HG03159 (cell line): ENCODE results near the gene RNASE8.

Experiments
- ATAC-seq: cut with Tn5 transposase; IDR thresholded peaks from one replicate; pipeline ENCODE4 v1.9.1; 2021; ENCODE audit warnings: mild to moderate bottlenecking, moderate library complexity; ENCODE audit not compliant: unreplicated experiment

The RNASE8 gene

DNA sequence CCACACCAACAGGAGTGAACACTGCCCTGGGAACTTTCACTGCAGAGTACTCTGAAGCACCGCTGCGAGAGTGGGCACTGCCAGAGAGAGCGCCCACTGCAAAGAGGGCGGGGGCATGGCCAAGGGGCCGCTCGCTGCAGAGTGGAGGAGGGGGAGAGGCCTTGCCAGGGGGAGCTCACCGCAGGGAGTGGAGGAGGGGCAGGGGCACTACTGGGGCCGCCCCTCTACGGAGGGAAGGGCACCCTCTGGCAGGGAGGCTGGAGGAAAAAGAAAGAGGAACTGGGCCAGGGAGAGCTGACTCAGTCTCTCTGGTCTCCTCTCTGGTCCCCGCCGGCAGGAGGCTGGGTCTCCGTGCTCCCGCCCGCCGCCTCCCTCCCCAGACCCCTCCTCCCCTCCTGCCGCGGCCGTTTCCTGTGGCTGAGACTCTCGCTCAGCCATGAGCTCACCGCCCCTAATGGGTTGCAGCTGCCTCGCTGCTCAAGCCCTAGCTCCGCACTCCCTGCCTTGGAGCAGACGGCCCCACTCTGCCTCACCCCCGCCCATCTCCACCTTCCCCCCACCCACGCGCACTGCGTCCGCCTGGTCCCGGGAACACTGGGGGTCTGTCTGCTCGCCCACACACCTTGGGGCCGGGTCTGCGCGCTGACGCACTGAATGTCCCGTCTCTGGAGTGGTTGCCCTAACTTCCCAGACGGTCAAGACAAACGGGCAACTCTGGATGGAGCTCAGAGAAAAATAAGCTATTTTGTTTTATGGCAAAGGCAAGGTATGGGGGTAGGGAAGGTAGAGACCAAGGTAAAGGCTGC, 13.8 kb downstream of the RNASE8 start:
- peak; percentile 72 for ATAC-seq

DNA sequence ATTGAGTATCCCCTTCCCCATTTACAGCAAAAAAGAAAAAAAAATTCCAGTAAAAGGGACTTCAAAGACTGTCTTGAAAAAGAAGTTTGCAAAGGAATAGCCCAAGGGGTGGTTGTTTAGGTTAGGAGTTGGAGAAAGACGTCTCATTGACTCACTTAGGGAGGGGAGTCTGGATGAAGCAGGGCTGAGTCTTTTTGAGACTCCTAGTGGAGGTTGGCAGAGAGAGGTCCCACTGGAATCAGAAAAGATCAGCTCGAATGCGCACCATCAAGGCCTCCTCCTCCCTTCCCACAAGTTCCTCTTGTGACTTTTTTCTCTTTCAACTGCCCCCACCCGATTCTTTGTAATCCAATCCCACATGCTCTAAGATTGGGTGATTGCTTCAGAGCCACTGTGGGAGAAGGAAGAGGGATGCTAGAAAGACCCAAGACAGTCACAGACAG, 14.4 kb downstream of the RNASE8 start:
- no peak for ATAC-seq

- ATAC-seq: no peak
Measured at GRCh38 chr14:21072781-21073339, 15.2 kb downstream of the RNASE8 start.

DNA sequence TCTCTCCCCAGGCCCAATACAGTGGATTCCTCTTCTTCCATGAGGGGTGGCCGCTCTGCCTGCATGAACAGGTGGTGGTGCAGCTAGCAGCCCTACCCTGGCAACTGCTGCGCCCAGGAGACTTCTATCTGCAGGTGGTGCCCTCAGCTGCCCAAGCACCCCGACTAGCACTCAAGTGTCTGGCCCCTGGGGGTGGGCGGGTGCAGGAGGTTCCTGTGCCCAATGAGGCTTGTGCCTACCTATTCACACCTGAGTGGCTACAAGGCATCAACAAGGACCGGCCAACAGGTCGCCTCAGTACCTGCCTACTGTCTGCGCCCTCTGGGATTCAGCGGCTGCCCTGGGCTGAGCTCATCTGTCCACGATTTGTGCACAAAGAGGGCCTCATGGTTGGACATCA, 16.3 kb downstream of the RNASE8 start:
- ATAC-seq: no peak

GRCh38 chr14:21074398-21075272, 17.0 kb downstream of the RNASE8 start:
- ATAC-seq: no peak

- ATAC-seq: no peak
Measured at GRCh38 chr14:21075719-21076437, 18.3 kb downstream of the RNASE8 start.

DNA sequence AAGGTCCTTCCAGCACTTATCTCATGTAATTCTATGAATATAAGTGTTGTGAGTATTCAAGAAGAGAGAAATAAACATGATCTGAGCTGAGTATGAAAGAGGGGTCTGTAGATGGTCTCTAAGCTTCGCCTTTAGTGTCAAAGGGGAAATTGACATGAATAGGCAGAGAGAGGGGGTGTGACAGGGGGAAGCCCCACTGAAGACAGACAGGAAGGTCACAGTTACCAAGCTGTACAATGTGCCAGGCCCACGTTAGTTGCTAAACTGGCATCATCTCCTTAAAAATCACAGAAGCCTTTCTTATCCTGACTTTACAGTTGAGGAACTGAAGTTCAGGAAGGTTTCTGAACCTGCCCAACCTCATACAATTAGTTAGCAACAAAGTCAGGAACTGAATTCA, 20.1 kb downstream of the RNASE8 start:
- no peak for ATAC-seq

- ATAC-seq: no peak
Measured at GRCh38 chr14:21078287-21078686, 20.7 kb downstream of the RNASE8 start.

DNA sequence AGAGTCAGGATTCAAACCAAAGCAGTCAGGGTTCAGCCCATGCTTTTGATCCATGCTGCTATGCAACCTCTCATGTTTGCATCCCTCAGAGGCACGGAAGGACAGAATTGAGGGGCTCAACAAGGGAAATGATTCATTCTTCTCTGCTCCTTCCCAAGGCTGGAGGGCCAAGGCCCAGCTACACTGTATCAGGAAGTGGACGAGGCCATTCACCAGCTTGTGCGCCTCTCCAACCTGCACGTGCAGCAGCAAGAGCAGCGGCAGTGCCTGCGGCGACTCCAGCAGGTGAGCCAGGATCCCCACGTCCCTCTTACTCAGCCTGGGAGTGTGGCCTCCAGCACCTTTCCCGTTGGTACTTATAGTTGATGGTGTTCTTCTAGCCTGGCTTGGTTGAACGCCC, 21.1 kb downstream of the RNASE8 start:
- ATAC-seq: no peak

GRCh38 chr14:21081521-21082142, 24.0 kb downstream of the RNASE8 start:
- no peak for ATAC-seq

GRCh38 chr14:21083565-21084325, 26.1 kb downstream of the RNASE8 start:
- ATAC-seq: no peak

DNA sequence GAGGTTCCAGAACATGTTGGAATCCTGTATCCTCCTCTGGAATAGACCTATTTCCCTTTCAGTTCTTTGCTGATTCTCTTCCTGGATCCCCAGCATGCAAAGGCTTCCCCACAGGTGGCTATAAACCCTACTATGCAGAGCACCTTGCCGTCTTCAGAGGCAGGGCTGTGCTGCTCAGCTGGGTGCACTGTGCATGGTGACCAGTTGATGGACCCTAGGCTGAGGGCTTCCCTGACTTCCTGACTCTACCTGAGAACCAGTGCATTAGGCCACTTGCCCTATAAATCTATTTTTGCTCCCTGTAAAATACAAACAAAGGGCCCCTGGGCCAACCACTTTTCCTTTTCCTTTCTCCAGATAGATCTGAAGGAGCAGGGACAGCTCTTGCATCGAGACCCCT, 26.8 kb downstream of the RNASE8 start:
- no peak for ATAC-seq

DNA sequence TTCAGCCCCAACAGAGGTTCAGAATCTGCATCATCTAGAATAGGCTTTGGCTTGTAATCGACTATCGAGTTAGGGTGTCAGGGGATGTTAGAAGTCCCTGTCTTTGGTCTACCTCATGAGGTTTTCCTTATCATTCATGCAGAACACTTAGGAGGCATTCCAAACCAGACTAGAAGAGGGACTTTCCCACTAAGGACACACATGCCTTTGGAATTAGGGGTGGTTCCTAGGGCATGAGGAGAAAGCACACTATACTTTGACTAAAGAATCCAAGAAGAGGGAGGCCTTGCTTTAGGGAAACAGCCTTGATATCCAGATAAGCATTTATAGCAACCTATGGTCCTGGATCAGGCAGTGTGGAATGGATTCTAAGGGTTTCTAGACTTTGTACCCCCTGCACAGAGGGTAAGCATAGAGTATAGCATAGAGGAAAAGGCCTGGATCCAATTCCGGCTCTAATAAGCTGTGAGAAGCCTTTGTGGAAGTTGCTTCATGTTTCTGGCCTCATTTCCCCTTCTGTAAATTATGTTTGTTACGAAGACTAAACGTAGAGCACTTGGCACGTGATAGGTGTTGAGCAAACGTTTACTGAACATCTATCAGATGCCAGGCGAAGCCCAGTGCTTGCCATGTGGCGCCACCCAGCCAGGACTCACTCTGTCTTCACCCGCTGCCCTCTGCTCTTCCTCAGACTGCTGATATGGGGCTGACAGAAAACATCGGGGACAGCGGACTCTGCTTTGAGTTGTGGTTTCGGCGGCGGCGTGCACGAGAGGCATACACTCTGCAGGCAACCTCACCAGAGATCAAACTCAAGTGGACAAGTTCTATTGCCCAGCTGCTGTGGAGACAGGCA, 27.6 kb downstream of the RNASE8 start:
- ATAC-seq: no peak

DNA sequence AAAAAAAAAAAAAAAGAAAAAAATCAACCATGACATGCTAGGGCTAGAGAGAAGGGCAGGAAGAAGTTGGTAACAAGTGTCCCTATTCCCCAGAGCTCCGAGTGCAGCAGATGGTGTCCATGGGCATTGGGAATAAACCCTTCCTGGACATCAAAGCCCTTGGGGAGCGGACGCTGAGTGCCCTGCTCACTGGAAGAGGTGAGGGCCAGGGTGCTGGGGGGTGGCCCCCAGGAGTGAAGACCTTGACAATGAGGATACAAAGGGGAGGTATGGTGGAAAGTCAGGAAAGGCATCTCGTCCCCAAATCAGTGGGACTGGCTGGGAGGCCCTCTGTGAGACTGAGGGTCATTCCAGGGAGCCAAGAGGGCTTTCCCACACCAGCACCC, 29.3 kb downstream of the RNASE8 start:
- ATAC-seq: no peak

- ATAC-seq: peak; percentile 71
Measured at GRCh38 chr14:21087294-21088091, 29.9 kb downstream of the RNASE8 start.

DNA sequence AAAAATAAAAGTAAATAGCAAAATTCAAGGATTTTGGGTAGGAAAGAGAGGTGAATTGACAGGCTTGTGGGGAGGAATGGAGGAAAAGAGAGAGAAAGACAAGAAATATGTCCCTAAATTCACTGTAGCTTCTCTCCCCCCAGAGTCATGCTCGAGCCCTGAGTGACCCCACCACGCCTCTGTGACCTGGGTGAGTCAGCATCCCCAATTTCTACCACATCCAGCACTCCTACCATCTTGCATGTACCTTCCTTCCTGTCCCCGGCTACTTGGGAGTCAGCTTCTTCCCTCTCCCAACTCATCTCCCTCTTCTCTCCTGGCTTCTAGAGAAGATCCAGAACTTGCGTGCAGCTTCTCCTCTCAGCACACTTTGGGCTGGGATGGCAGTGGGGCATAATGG, 31.1 kb downstream of the RNASE8 start:
- no peak for ATAC-seq

DNA sequence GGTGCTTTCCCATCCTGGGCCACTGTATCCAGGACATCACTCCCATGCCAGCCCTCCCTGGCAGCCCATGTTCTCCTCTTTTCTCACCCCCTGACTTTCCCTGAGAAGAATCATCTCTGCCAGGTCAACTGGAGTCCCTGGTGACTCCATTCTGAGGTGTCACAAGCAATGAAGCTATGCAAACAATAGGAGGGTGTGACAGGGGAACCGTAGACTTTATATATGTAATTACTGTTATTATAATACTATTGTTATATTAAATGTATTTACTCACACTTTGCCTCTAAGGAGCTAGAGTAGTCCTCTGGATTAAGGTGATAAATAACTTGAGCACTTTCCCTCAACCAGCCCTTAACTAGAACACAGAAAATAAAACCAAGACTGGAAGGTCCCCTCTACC, 31.6 kb downstream of the RNASE8 start:
- no peak for ATAC-seq

DNA sequence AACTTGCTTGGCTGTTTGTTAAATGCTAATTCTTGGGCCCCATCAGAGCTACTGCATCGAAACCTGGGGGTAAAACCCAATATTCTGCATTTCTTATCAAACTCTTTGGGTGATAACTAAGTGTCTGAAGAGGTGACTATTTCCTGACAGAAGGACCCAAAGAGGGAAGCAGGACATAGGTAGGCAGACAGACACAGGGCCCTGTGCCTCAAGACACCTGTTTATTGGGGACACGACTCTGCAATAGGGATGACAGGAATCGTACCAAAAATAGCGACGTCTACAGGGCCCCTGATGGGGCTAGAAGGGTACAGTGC, 32.2 kb downstream of the RNASE8 start:
- no peak for ATAC-seq
